NCI-H2227 treated with DMSO at 0.1 percent for 48 hours (cell line): ENCODE data around the gene NT5E.

Experiments
- DNase-seq: peaks from one replicate; lab custom pipeline; 2025; lab: John Stamatoyannopoulos, UW

Gene NT5E

DNA sequence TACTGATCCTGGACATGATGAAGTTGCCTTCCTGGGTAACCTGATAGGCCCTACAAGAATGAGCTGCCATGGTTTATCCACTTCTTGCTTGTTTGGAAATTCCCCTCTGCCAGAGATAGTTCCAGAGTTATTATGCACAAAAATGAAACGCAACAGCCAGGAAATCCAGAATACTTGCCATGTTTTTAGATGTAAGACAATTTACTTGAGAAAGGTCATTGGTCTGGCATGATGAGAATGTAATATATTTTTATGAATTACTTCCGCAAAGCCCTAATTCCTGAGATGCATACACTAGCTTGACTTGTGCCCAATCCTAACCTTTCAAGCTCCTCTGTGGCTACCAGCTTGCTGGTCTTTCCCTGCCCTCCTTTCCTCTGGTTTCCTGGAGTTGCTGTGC is 27.9 kb upstream of the NT5E start:
- DNase-seq: no peak

DNA sequence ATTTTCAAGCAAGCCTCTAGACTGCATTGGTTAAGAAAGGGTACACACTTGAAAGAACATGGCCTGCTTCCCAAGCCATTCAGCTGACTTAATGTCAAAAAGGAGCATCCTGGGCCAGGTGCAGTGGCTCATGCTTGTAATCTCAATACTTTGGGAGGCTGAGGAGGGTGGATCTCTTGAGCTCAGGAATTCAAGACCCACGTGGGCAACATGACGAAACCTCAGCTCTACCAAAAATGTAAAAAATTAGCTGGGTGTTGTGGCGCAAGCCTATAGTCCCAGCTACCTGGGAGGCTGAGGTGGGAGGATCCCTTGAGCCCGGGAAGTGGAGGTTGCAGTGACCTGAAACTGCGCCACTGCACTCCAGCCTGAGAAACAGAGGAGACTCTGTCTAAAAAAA is 26.9 kb upstream of the NT5E start:
- DNase-seq: no peak

- DNase-seq: no peak
Observed at GRCh38 chr6:85424981-85425380, 24.9 kb upstream of the NT5E start.

DNA sequence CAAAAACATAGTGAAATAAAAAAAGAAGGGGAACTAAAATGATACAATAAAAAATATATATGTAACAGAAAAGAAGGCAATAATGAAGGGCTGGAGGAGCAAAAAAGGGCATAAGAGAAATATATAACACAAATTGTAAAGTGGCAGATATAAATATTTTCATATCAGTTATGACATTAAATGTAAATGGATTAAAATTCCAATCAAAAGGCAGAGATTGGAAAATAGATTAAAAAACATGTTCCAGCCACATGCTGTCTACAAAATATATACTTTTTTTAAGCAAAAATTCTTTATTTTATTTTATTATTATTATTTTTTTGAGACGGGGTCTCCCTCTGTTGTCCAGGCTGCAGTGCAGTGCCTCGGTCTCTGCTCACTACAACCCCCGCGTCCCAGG is 23.9 kb upstream of the NT5E start:
- no peak for DNase-seq

DNA sequence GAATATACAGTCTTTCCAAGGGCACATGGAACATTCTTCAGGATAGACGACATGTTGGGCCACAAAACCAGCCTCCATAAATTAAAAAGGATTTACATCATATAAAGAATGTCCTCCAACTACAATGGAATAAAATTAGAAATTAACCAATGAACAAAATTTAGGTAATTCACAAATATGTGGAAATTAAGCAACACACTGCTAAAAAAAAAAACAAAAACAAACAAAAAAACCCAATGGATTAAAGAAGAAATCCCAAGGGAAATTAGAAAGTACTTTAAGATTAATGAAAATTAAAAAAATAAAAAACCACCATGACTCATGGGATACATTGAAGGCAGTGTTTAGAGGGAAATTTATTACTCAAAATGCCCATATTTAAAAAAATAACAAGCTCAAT is 21.4 kb upstream of the NT5E start:
- DNase-seq: no peak

- DNase-seq: no peak
Observed at GRCh38 chr6:85429346-85429745, 20.5 kb upstream of the NT5E start.

DNA sequence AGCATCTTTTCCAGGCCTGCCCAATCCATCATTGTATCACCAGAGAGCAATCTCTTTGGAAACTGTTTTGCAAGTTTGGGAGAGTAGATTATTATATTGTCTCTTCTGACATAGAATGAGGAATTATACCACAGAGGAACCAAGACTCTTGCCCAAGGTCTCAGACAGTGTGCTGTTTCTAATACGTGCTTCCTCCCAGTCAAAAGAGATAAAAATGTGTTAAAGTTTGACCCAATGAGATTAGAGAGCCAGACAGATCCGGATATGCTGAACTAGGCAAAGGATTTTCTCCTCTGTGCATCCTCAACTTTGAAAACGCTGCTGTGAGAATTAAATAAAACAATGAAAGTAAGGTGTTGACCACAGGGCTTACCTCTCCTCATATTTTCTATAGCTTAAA is 18.6 kb upstream of the NT5E start:
- DNase-seq: no peak

DNA sequence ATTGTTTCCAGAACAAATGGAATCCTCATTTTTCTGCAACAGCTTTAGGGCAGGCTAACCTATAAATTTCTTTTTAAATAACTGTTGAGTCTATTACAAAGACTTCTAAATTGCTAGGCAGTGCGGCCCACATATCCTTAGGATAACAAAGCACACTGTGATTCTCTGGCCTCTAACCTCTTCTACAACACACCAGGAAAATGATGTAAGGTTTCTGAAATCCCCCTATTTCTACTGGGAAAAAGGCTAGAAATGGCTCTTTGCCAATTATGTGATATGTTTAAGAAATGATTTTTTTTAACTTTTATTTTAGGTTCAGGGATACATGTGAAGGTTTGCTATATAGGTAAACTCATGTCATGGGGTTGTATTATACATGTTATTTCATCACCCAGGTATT is 17.3 kb upstream of the NT5E start:
- no peak for DNase-seq

DNA sequence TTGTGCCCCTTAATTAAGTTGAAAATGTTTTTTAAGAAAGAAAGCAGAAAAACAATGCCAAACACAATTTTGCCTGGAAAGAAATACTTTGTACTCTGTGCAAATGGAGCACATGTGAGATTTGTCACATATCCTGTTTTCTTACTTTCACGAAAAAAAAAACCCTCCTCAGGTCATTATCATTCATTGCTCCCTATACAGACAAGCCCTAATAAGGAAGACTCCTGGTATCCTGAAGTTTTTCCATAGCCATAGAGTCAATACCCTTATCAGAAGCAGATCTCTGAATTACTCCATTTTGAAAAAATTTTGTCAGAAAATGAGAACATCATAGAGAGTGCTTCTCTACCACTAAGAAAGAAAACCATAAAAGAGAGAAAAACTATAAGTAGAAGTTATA is 14.0 kb upstream of the NT5E start:
- DNase-seq: no peak

DNA sequence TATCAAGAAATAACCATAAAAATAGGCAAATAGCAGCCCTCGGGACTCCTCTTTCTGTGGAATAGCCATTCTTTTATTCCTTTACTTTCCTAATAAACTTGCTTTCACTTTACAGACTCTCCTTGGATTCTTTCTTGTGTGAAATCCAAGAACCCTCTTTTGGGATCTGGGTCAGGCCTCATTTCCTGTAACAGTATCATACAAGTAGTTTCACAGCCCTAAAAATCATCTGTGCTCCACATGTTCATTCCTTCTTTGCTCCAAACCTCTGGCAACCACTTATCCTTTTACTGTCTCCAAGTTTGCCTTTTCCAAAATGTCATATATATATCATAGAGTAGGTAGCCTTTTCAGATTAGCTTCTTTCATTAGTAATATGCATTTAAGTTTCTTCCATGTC is 13.5 kb upstream of the NT5E start:
- DNase-seq: no peak

- no peak for DNase-seq
Observed at GRCh38 chr6:85436939-85437495, 12.9 kb upstream of the NT5E start.

GRCh38 chr6:85443349-85444117 is 6.3 kb upstream of the NT5E start:
- DNase-seq: no peak

DNA sequence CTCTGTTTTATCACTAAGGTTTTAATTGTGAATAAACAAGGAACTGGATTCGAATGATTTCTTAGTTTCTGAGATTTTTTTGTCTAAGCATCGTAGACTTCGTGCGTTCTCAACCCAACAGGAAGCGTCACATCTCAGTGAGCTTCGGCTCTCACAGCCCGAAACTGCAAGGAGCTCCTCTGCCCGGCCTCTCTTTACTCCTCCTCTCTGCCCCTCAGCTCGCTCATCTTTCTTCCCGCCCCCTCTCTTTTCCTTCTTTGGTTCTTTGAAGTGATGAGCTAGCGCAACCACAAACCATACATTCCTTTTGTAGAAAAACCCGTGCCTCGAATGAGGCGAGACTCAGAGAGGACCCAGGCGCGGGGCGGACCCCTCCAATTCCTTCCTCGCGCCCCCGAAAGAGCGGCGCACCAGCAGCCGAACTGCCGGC is 480 bp upstream of the NT5E start:
- DNase-seq: no peak

- DNase-seq: no peak
Observed at GRCh38 chr6:85451565-85452306, 1.9 kb downstream of the NT5E start.

- no peak for DNase-seq
Observed at GRCh38 chr6:85452441-85452881, 2.6 kb downstream of the NT5E start.

GRCh38 chr6:85453052-85453451 is 3.2 kb downstream of the NT5E start:
- no peak for DNase-seq

- DNase-seq: no peak
Observed at GRCh38 chr6:85453490-85453889, 3.6 kb downstream of the NT5E start.

- DNase-seq: no peak
Observed at GRCh38 chr6:85455471-85456026, 5.7 kb downstream of the NT5E start.

GRCh38 chr6:85456782-85457181 is 6.9 kb downstream of the NT5E start:
- DNase-seq: no peak

GRCh38 chr6:85458184-85458583 is 8.3 kb downstream of the NT5E start:
- DNase-seq: no peak

DNA sequence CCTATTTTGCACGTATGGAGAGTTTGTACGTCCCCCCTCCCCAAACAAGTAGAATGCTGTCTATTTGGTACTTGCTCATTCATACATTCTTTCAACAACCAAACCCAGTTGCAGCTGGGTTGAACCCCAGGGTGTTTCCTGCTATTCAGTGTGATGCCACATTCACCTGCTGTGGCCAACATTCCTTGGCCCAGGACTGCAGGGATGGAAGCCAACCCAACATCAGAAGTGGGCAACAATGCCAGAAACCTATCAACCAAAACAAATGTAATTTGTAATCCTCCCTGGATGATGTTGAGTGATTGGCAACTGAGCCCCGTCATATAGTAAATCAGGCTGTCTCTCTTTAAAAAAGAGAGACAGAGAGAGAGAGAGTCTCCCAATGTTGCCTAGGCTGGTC is 8.9 kb downstream of the NT5E start:
- no peak for DNase-seq

DNA sequence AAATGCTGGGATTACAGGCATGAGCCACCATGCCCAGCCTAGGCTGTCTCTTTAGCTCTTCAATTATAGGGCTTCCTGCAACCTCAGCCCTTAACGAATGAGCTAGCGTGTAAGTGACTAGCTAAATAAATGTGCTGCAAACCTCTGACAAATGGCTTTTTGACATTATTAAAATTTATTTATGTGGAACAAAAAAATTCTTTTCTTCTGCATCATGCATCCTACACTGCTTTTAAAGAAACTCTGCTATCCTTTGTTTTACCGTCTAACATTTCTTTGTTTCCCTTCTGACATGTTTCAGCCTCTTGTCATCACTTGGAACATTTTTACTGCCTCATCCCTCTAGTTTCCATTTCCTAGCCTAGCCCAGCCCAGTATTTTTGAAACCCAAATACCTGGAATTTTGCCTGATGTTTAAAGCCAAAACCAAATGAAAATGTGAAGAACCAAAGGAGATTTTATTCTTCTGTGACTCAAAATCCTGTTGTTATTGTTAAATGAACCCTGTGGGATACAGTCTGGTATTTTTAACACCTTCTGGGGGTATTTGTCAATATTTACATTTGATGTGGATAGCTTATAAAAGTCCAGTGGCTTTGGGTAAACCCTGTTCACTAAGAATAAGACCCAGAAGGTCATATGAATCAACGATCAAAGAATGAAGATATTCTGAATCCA is 9.5 kb downstream of the NT5E start:
- no peak for DNase-seq
